ENCODE data around the gene TECPR1.

The TECPR1 gene

DNA sequence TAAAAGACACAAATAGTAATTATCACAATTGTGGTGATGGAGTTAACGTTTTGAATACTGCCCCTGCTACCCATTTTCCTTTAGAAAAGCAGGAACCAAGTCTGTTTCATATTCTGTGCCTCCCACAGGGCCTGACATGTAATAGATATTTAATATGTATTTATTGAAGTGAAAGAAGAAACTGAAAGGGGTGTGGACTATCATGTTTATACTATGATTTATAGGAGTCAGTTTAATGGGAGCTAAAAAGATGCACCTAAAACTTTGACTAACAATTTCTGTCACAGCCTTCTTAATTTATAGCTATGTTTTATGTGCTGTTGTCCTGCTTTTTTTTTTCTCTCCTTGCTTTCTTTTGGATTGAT is 64.9 kb downstream of the TECPR1 start:
- DNase-seq = no peak

DNA sequence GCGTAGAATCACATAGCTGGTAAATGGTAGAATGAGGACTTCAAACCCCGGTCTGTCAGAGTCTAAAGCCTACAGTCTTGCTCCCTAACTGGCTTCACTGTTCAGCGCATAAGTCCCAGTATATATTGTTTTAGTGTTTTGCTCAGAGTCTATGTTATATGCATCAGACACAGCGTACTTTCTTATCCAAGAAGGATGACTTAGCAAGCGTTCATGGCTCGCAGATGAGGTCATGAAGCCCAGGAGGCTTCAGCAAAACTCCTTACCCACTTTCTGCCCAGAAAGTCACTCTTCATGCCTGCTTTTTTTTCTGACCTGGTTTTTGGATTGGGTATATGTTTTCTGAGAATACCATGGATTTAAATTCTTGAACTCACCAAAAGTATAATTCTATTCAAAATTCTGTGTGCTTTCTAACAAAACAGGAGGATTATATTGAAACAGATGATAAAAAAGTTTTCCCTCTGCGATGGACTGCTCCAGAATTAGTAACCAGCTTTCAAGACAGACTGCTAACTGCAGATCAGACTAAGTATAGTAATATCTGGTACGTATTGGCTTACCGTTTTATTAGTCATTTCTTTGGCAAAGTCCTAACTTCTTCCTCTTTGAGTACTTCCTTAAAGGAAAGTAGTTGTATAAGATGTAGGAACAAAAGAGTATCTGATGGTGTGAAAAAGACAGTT is 65.4 kb downstream of the TECPR1 start:
- DNase-seq = no peak

DNA sequence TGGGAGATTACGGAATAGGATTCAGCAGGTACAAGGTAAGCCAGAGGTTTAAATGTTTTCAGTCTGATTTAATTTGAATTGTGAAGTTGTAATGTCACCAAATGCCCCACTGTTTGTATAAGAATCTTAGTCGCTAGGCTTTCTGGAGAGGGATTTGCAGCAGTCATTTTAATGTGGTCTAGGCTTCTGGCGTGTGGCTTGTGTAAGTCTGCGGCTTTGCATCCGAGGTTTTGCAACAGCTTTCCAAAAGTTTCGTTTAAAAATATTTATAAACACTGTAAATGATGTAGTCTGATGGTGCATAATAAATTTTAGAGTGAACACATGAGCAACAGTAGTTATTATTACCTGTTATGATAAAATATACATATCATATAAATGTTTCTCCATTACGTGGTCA is 66.9 kb downstream of the TECPR1 start:
- DNase-seq = no peak

DNA sequence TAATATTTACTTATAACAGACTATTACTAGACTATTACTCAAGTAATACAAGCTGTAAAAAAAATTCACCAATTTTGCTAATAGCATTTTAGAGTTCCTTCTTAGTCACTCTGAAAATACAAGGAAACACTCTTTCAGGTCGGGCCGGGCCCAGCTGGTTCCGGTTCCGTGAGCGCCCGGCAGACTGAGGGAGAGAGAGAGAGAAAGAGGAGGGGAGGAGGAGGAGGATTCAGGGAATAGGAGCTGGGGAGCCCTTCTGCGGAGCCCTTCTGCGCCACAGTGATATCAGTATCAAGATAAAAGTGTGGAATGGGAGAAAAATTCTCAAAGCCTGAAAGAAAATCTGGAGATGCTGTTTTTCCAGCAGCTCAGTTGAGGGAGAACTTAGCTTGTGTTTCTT is 71.3 kb downstream of the TECPR1 start:
- DNase-seq = no peak

- DNase-seq = no peak
Measured at GRCh38 chr7:98178762-98179490, 73.1 kb downstream of the TECPR1 start.

DNA sequence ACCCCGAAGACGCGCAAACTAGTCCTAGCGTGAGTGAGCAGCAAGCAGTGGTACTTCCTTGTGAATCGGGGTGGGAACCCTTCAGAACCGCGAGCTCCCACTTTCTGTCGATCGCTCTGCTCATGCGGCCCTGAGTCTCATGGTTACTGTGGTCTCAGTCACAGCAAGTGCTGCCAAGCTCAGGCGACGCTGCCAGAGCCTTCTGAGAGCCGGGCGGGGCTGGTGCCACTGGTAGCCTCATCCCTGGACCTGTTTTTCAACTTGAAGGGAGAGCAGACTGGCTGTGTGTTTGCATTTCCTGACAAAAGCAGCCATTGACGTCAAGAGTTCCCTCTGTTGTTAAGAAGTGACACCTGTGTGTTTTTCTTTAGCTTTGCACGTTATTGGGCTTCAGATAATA is 73.7 kb downstream of the TECPR1 start:
- peak; percentile 37 for DNase-seq

GRCh38 chr7:98177553-98177952 is 74.5 kb downstream of the TECPR1 start:
- DNase-seq = no peak

- DNase-seq = no peak
Measured at GRCh38 chr7:98175260-98175940, 76.6 kb downstream of the TECPR1 start.

GRCh38 chr7:98174334-98175259 is 77.4 kb downstream of the TECPR1 start:
- DNase-seq = peak; percentile 3

DNA sequence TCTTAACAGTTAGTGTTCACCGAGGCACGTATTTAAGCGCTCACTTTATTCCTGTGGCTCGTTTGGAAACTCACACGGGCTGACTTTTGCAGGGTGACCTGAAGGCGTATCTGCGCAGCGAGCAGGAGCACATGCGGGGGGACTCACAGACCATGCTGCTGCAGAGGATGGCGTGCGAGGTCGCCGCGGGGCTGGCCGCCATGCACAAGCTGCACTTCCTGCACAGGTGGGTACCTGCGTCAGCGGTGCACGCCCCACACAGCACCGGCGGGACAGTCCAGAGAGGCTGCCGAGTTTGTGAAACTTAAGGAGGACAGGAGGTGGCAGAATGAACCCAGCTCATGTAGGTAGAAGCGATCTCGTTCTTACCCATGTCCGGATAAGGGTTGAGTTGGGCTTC is 80.6 kb downstream of the TECPR1 start:
- no peak for DNase-seq

- DNase-seq = no peak
Measured at GRCh38 chr7:98170966-98171365, 81.1 kb downstream of the TECPR1 start.

- DNase-seq = no peak
Measured at GRCh38 chr7:98168904-98169621, 83.0 kb downstream of the TECPR1 start.

DNA sequence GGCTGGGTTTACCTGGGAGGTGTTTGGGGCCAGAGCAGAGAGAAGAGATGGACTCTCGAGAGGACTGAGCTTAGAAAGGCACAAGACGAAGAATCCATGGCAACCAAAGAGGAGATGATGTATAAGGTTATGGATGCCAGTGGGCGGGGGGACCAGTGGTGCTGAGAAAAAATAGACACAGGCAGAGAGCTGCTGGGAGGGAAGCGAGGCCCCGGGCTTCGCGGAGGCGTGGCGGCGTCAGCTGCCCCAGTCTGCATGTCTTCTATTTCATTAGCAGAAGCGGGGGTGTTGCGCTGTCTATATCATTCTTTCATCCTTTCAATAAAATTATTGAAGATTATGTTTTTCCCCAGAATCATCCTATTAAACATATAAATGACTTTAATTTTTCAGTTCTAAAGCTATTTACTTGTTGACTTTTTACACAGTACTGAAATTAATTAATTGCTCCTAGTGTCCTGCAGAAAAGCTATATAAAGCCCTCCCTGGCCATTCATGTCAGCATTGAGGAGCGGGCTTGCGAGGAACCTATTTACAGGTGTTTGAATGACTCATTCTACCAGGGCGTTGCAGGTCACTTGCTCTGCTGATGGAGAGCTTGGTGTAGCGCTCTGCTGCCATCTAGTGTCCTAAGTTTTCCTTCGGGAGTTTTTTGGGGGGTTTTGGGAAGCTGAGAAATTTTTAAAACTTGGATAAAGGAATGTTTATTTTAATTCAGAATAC is 83.7 kb downstream of the TECPR1 start:
- DNase-seq = peak; percentile 71

DNA sequence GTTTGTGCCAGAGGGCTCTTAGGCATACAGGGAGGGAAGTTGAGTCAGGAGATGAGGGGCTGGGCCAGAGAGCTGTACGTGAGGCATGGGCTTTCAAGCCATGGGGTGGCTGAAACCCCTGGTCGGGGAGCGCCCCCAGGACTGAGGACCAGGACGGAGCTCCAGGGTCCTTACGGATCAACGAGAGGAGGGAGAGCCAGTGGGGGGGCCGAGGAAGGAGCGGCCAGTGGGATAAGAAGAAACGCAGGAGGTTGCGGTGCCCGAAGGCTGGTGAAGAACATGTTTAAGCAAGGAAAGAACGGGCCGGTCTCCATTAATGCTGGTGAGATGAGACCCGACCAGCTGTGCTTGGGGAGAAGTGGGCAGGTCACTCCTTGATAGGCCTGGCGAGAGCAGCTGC is 84.4 kb downstream of the TECPR1 start:
- no peak for DNase-seq

GRCh38 chr7:98166668-98166970 is 85.4 kb downstream of the TECPR1 start:
- no peak for DNase-seq

- peak; percentile 48 for DNase-seq
Measured at GRCh38 chr7:98165827-98166667, 86.0 kb downstream of the TECPR1 start.

Data from NCI-H345 (cell line).